ENCODE results near the gene ARHGEF25.

ARHGEF25 gene

DNA sequence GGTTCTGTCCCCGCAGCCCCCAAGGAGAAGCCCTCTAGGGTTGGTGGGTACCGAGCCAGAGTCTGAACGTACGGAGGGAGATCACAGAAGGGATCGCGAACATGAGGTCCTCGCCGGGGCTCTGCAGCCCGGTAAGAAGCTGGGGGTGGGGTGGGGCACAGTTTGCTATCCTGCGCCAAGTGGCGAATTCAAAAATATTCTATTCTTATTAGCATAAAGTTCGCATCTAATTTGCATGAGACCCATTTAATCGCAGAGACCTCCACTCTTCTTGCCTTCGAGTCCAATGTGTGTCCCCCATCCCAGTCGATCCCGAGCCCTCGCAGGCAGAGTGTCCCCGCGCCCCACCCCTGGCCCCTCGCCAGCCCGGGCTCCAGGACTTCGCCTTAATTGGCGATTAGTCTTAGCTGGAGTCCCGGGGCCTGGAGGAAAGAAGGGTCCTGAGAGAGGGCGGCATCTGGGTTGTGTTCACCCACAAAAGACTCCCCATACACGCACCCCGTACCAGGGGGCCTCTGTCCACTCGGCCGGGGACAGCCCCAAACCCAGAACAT is 604 bp upstream of the ARHGEF25 start:
- H3K36me3 ChIP-seq (ENCODE audit: control insufficient read depth in 2 of 2, insufficient read depth in 1 of 2, low read length in 2 of 2) = peaks cover 0 to 48% of the 10 kb centered on the region in 2 experiments; a peak in 1 of 3 replicates
- CTCF ChIA-PET = interaction anchor here (0.8 to 2.5 kb wide), 3 partner anchors 10 to 115 kb away, joined by 3 to 9 read pairs (median 3); no protein-coding TSS in a partner anchor
- POLR2A ChIA-PET = interaction anchor here (0.9 to 1.4 kb wide), 7 partner anchors 9 to 115 kb away, joined by 3 to 7 read pairs (median 4); partner anchors contain the start of gene PIP4K2C
- H3K9me3 ChIP-seq (ENCODE audit: control insufficient read depth, insufficient read depth, low read depth, low read length) = no peaks in the 10 kb centered on the region
- peak overlapping the region; percentile 63; the same call in 1 of the 2 replicates for H3K4me3 ChIP-seq (ENCODE audit: low read depth, low read length)
- no peak for TF ChIP-seq KLF16 (tag by site-specific recombination; IDR thresholded peaks at IDR 0.05)
- TF ChIP-seq ZNF654 (tag by site-specific recombination; IDR thresholded peaks at IDR 0.05; ENCODE audit: low read depth) = no peak
- no peak for TF ChIP-seq ZSCAN30 (tag by site-specific recombination; IDR thresholded peaks at IDR 0.05)
- TF ChIP-seq ZNF544 (tag by site-specific recombination; IDR thresholded peaks at IDR 0.05) = no peak
- TF ChIP-seq SETDB1 (IDR thresholded peaks at IDR 0.05; ENCODE audit: insufficient read length, low read length) = no peak
- no peak for TF ChIP-seq ZNF76 (tag by site-specific recombination; IDR thresholded peaks at IDR 0.05; ENCODE audit: borderline replicate concordance, low read depth)
- peaks cover 4% of the 10 kb centered on the region for H3K4me1 ChIP-seq (ENCODE audit: control insufficient read depth, insufficient read depth, low read length)
- no peak overlapping the region; the same call in 1 of the 2 replicates for H3K27ac ChIP-seq (ENCODE audit: extremely low read depth, low read depth, low read length)

DNA sequence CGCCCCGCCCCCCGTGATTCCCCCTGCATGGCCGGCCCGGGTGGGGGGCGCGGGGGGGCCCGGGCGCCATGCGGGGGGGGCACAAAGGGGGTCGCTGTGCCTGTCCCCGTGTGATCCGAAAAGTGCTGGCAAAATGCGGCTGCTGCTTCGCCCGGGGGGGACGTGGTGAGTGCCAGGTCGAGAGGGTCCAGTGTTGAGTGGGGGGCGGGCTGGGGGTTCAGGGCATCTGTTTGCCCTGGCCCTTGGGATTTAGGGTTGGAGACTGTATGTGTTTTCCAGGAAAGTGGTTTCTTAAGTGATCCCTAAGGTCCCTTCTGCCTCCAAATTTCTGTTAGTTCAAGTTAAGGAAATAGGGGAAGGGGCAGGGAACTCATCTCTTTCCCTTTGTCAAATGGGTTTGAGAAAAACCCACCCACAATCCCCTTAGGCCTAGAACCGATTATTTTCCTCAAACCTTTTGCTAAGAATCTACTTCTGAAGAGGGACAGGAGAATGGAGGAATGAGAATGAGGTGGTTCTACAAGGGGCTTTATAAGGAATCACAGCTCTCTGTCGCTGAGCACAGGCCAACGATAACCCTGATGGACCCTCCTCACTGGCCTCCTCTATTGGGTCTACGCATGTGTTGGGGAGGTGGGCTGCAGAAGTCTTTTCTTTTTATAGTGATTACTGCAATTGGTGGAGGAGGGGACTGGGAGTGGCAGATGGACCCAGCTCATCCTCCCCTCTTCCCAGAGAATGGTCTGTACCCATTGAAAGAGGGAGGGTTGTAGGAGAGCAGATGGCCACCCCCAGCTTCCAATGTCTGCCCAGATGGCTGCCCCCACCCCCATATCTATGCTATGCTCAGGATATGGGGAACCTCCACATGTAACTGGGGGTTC is 834 bp downstream of the ARHGEF25 start:
- TF ChIP-seq ZNF366 (tag by site-specific recombination; conservative IDR thresholded peaks at IDR 0.05) (peak; percentile 37; the same call in 1 of the 2 replicates), ZNF10 (tag by site-specific recombination; IDR thresholded peaks at IDR 0.05) (no peak)
- TF ChIP-seq, protein P1, sequence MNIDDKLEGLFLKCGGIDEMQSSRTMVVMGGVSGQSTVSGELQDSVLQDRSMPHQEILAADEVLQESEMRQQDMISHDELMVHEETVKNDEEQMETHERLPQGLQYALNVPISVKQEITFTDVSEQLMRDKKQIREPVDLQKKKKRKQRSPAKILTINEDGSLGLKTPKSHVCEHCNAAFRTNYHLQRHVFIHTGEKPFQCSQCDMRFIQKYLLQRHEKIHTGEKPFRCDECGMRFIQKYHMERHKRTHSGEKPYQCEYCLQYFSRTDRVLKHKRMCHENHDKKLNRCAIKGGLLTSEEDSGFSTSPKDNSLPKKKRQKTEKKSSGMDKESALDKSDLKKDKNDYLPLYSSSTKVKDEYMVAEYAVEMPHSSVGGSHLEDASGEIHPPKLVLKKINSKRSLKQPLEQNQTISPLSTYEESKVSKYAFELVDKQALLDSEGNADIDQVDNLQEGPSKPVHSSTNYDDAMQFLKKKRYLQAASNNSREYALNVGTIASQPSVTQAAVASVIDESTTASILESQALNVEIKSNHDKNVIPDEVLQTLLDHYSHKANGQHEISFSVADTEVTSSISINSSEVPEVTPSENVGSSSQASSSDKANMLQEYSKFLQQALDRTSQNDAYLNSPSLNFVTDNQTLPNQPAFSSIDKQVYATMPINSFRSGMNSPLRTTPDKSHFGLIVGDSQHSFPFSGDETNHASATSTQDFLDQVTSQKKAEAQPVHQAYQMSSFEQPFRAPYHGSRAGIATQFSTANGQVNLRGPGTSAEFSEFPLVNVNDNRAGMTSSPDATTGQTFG (tag by site-specific recombination; IDR thresholded peaks at IDR 0.05; ENCODE audit: borderline replicate concordance) = no peak
- TF ChIP-seq, protein P2, sequence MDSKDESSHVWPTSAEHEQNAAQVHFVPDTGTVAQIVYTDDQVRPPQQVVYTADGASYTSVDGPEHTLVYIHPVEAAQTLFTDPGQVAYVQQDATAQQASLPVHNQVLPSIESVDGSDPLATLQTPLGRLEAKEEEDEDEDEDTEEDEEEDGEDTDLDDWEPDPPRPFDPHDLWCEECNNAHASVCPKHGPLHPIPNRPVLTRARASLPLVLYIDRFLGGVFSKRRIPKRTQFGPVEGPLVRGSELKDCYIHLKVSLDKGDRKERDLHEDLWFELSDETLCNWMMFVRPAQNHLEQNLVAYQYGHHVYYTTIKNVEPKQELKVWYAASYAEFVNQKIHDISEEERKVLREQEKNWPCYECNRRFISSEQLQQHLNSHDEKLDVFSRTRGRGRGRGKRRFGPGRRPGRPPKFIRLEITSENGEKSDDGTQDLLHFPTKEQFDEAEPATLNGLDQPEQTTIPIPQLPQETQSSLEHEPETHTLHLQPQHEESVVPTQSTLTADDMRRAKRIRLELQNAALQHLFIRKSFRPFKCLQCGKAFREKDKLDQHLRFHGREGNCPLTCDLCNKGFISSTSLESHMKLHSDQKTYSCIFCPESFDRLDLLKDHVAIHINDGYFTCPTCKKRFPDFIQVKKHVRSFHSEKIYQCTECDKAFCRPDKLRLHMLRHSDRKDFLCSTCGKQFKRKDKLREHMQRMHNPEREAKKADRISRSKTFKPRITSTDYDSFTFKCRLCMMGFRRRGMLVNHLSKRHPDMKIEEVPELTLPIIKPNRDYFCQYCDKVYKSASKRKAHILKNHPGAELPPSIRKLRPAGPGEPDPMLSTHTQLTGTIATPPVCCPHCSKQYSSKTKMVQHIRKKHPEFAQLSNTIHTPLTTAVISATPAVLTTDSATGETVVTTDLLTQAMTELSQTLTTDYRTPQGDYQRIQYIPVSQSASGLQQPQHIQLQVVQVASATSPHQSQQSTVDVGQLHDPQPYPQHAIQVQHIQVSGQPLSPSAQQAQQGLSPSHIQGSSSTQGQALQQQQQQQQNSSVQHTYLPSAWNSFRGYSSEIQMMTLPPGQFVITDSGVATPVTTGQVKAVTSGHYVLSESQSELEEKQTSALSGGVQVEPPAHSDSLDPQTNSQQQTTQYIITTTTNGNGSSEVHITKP (tag by site-specific recombination; IDR thresholded peaks at IDR 0.05) = peak; percentile 92
- no peak overlapping the region for H3K27ac ChIP-seq (ENCODE audit: extremely low read depth, low read depth, low read length)
- peaks cover 2% of the 10 kb centered on the region for H3K4me1 ChIP-seq (ENCODE audit: control insufficient read depth, insufficient read depth, low read length)
- ChIA-PET CTCF (interaction anchor here (0.5 to 5.7 kb wide), 4 partner anchors 10 to 379 kb away, joined by 3 to 54 read pairs (median 4); no protein-coding TSS in a partner anchor), POLR2A (interaction anchor here (0.6 to 1.4 kb wide), 6 partner anchors 8 to 303 kb away, joined by 3 to 7 read pairs (median 4); partner anchors contain the start of gene PIP4K2C)
- peaks cover 0 to 61% of the 10 kb centered on the region in 2 experiments; a peak in 1 of 3 replicates for H3K36me3 ChIP-seq (ENCODE audit: control insufficient read depth in 2 of 2, insufficient read depth in 1 of 2, low read length in 2 of 2)
- H3K9me3 ChIP-seq (ENCODE audit: control insufficient read depth, insufficient read depth, low read depth, low read length) = no peaks in the 10 kb centered on the region
- peak overlapping the region; percentile 63 for H3K4me3 ChIP-seq (ENCODE audit: low read depth, low read length)

DNA sequence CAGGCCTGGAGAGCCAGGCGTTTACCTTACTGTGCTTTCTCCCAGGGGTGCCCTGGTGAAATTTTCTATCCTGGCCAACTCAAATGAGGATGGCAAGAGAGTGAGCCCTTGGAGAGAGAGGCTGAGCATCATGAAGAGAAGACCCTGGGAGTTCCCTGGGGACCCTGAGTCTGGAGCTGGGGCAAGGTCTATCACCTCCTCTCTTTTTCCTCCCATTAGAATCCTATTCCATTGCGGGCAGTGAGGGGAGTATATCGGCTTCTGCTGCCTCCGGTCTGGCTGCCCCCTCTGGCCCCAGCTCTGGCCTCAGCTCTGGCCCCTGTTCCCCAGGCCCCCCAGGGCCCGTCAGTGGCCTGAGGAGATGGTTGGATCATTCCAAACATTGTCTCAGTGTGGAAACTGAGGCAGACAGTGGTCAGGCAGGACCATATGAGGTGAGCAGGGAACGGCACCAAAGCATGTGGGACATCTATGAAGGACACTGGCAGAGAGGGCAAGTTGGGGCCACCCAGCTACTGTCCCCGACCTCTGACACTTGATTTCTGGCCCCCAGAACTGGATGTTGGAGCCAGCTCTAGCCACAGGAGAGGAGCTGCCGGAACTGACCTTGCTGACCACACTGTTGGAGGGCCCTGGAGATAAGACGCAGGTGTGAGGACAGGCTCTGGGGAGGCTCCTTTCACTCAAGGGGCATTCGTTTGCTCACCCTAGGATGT is 1.6 kb downstream of the ARHGEF25 start:
- peaks cover 2% of the 10 kb centered on the region for H3K4me1 ChIP-seq (ENCODE audit: control insufficient read depth, insufficient read depth, low read length)
- TF ChIP-seq, protein P2 (tag by site-specific recombination; IDR thresholded peaks at IDR 0.05) = peak; percentile 16; the same call in 1 of the 2 replicates
- TF ChIP-seq, protein P3, sequence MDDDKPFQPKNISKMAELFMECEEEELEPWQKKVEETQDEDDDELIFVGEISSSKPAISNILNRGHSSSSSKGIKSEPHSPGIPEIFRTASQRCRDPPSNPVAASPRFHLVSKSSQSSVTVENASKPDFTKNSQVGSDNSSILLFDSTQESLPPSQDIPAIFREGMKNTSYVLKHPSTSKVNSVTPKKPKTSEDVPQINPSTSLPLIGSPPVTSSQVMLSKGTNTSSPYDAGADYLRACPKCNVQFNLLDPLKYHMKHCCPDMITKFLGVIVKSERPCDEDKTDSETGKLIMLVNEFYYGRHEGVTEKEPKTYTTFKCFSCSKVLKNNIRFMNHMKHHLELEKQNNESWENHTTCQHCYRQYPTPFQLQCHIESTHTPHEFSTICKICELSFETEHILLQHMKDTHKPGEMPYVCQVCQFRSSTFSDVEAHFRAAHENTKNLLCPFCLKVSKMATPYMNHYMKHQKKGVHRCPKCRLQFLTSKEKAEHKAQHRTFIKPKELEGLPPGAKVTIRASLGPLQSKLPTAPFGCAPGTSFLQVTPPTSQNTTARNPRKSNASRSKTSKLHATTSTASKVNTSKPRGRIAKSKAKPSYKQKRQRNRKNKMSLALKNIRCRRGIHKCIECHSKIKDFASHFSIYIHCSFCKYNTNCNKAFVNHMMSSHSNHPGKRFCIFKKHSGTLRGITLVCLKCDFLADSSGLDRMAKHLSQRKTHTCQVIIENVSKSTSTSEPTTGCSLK (tag by site-specific recombination; IDR thresholded peaks at IDR 0.05) = no peak
- no peak for TF ChIP-seq ZNF549 (tag by site-specific recombination; IDR thresholded peaks at IDR 0.05)
- H3K9me3 ChIP-seq (ENCODE audit: control insufficient read depth, insufficient read depth, low read depth, low read length) = no peaks in the 10 kb centered on the region
- H3K36me3 ChIP-seq (ENCODE audit: control insufficient read depth in 2 of 2, insufficient read depth in 1 of 2, low read length in 2 of 2) = peaks cover 0 to 65% of the 10 kb centered on the region in 2 experiments; a peak in 1 of 3 replicates
- H3K4me3 ChIP-seq (ENCODE audit: low read depth, low read length) = no peak overlapping the region
- CTCF ChIA-PET = interaction anchor here (1.0 to 5.7 kb wide), 3 partner anchors 10 to 29 kb away, joined by 3 to 54 read pairs (median 5); partner anchors contain the start of gene B4GALNT1
- POLR2A ChIA-PET = no interaction called here
- no peak overlapping the region for H3K27ac ChIP-seq (ENCODE audit: extremely low read depth, low read depth, low read length)

All from HEK293 (cell line).